Calu3 (cell line): ENCODE results near the gene RTKN2. TPM values are rescaled to one million over a fixed set of nuclear protein-coding genes. Genes with fewer than 3 reads are reported as not detected.

Experiments
- BruUV-seq: library from RNA; stranded (reverse); fragments of 400-500 nt; replicated peaks from 2 replicates; lab custom pipeline; 2021; lab: Mats Ljungman, UMichigan
- CTCF ChIA-PET: fragments of 300-600 bp; sonication (Branson Sonifier 250); formaldehyde crosslinking; loops from one replicate; lab custom pipeline; 2022; ENCODE audit warnings: antibody characterized with exemption; lab: Charles Lee
- DNase-seq: peaks from one replicate; pipeline ENCODE4 v3.0.0; 2022
- H3K27ac Mint-ChIP-seq: one replicate; pipeline ENCODE4 v1.8.0; 2022; ENCODE audit warnings: mixed read lengths; ENCODE audit not compliant: unreplicated experiment
- H3K27me3 Mint-ChIP-seq: one replicate; pipeline ENCODE4 v1.8.0; 2022; ENCODE audit warnings: mixed read lengths; ENCODE audit not compliant: unreplicated experiment
- H3K36me3 Mint-ChIP-seq: one replicate; pipeline ENCODE4 v1.8.0; 2022; ENCODE audit warnings: mild to moderate bottlenecking, moderate library complexity, mixed read lengths; ENCODE audit not compliant: insufficient read depth, unreplicated experiment
- H3K4me1 Mint-ChIP-seq: one replicate; pipeline ENCODE4 v1.8.0; 2022; ENCODE audit warnings: mild to moderate bottlenecking, low read depth, mixed read lengths; ENCODE audit not compliant: unreplicated experiment
- H3K4me3 Mint-ChIP-seq: one replicate; pipeline ENCODE4 v1.8.0; 2022; ENCODE audit warnings: mild to moderate bottlenecking, low read depth, moderate library complexity, mixed read lengths; ENCODE audit not compliant: unreplicated experiment
- H3K9me3 Mint-ChIP-seq: one replicate; pipeline ENCODE4 v1.8.0; 2022; ENCODE audit warnings: low read depth, mixed read lengths; ENCODE audit not compliant: unreplicated experiment
- CTCF ChIP-seq: fragments of 200-600 bp; IDR thresholded peaks from one replicate; pipeline ENCODE4 v1.8.0; 2022; ENCODE audit warnings: antibody characterized with exemption; ENCODE audit not compliant: unreplicated experiment
- intact Hi-C: fragments of 100-400 bp; cut with micrococcal nuclease; formaldehyde crosslinking; loops from one replicate; pipeline ENCODE4 v1.10.0; 2022; ENCODE audit not compliant: unreplicated experiment
- total RNA-seq: library from RNA; stranded (reverse); gene quantifications from 2 replicates; pipeline ENCODE4 v1.2.3, GENCODE V29; 2022

Gene RTKN2
- total RNA-seq, 1 experiment from 2014 or later, result 26.7 TPM

GRCh38 chr10:62171791-62172190 is 96.9 kb downstream of the RTKN2 start:
- Mint-ChIP-seq H3K4me1 (peaks cover 7% of the 10 kb centered on the region), H3K9me3 (peaks cover 12% of the 10 kb centered on the region), H3K27ac (no peak overlapping the region), H3K27me3 (no peaks in the 10 kb centered on the region), H3K36me3 (no peaks in the 10 kb centered on the region), H3K4me3 (no peak overlapping the region)
- no TSS peak for BruUV-seq
- DNase-seq, result no peak
- TF ChIP-seq CTCF, result no peak
- CTCF ChIA-PET, result no interaction called here
- intact Hi-C loops, result no loop called here

GRCh38 chr10:62170732-62171131 is 97.9 kb downstream of the RTKN2 start:
- no TSS peak for BruUV-seq
- DNase-seq, result no peak
- no peaks in the 10 kb centered on the region for H3K36me3 Mint-ChIP-seq
- intact Hi-C loops, result no loop called here
- CTCF ChIA-PET, result no interaction called here
- no peaks in the 10 kb centered on the region for H3K27me3 Mint-ChIP-seq
- peaks cover 8% of the 10 kb centered on the region for H3K4me1 Mint-ChIP-seq
- H3K4me3 Mint-ChIP-seq, result no peak overlapping the region
- no peak for TF ChIP-seq CTCF
- H3K9me3 Mint-ChIP-seq, result peaks cover 9% of the 10 kb centered on the region
- H3K27ac Mint-ChIP-seq, result no peak overlapping the region

- no peak for DNase-seq
- Mint-ChIP-seq H3K9me3 (no peaks in the 10 kb centered on the region), H3K4me1 (peaks cover 8% of the 10 kb centered on the region), H3K4me3 (no peak overlapping the region), H3K36me3 (no peaks in the 10 kb centered on the region), H3K27ac (no peak overlapping the region), H3K27me3 (no peaks in the 10 kb centered on the region)
- intact Hi-C loops, result no loop called here
- CTCF ChIA-PET, result no interaction called here
- TF ChIP-seq CTCF, result no peak
- BruUV-seq, result no TSS peak
Observed at GRCh38 chr10:62166331-62167131, 102.1 kb downstream of the RTKN2 start.

GRCh38 chr10:62165803-62166202 is 102.8 kb downstream of the RTKN2 start:
- H3K9me3 Mint-ChIP-seq, result no peaks in the 10 kb centered on the region
- TF ChIP-seq CTCF, result no peak
- H3K27me3 Mint-ChIP-seq, result no peaks in the 10 kb centered on the region
- BruUV-seq, result no TSS peak
- intact Hi-C loops, result no loop called here
- H3K4me1 Mint-ChIP-seq, result peaks cover 8% of the 10 kb centered on the region
- H3K27ac Mint-ChIP-seq, result no peak overlapping the region
- H3K4me3 Mint-ChIP-seq, result no peak overlapping the region
- CTCF ChIA-PET, result no interaction called here
- no peaks in the 10 kb centered on the region for H3K36me3 Mint-ChIP-seq
- DNase-seq, result no peak
